Pancreas (tissue), 10 donors: ENCODE results near the gene ACBD7. TPM values are rescaled to one million over a fixed set of nuclear protein-coding genes. Genes with fewer than 3 reads are reported as not detected.

Experiments
- ATAC-seq, 4 donors: fragments of 200-7000 bp; cut with Tn5 transposase; one replicate each; pipeline versions ENCODE4 v1.8.0 to v1.9.1; 2020; ENCODE audit warnings: mild to moderate bottlenecking in 4 of 4, moderate library complexity in 4 of 4
- DNase-seq, 6 donors: peaks; one replicate each; pipeline ENCODE4 v3.0.0-alpha.2; 2020
- FAIRE-seq: peaks from 2 replicates; lab custom pipeline; 2012; peaks lifted over from hg19 to GRCh38; lab: Jason Lieb, UNC
- H3K27ac ChIP-seq, 4 donors: fragments of 200-600 bp; sonication (generic); 1 replicate in 3 of 4; 2 replicates in 1 of 4; pipeline versions ENCODE4 v1.5.0 to v1.8.0; 2020
- H3K27me3 ChIP-seq, 4 donors: fragments of 200-600 bp; one replicate each; pipeline ENCODE4 v1.8.0; 2021
- H3K36me3 ChIP-seq, 3 donors: fragments of 200-600 bp; sonication (generic) in 1 of 3; one replicate each; pipeline versions ENCODE4 v1.5.0 to v1.8.0; 2020 to 2021
- H3K4me1 ChIP-seq, 3 donors: fragments of 200-600 bp; one replicate each; pipeline ENCODE4 v1.8.0; 2021
- H3K4me3 ChIP-seq, 4 donors: fragments of 200-600 bp; sonication (generic) in 2 of 4; one replicate each; pipeline versions ENCODE4 v1.5.0 to v1.8.0; 2020 to 2021
- H3K9me3 ChIP-seq, 4 donors: fragments of 200-600 bp; one replicate each; pipeline ENCODE4 v1.8.0; 2021
- CTCF ChIP-seq, 4 donors: fragments of 200-600 bp; sonication (generic) in 3 of 4; IDR thresholded peaks; one replicate each; pipeline versions ENCODE4 v1.5.0 to v1.8.0; 2021; ENCODE audit warnings: antibody characterized with exemption in 4 of 4
- WGBS, 2 donors: extraction: QIAGEN DNeasy Blood & Tissue Kit; methylation state at CpG; one replicate each; pipeline ENCODE4 v1.1.7; 2013; 5-methylcytosine and 5-hydroxymethylcytosine counted together
- intact Hi-C, 3 donors: fragments of 100-400 bp; cut with DNase I; formaldehyde crosslinking; loops; one replicate each; pipeline versions ENCODE4 v1.11.1 to v1.14.2; 2022
- polyA plus RNA-seq, 2 donors: library from polyadenylated mRNA; stranded (reverse); fragments of 200-250 nt; gene quantifications; one replicate each; pipeline ENCODE4 v1.2.3, GENCODE V29; 2013
- total RNA-seq, 6 donors: library from RNA; stranded (reverse); fragmentation: NEBNext Ultra II Directional in 4 of 6; extraction: Animal tissue kit (Norgen Biotek cat#: 25700) in 4 of 6; gene quantifications; one replicate each; pipeline versions ENCODE4 v1.2.1 to v1.2.4, GENCODE V29; 2021 to 2023
- donor health status: healthy with polysubstance abuse.
- donor health status: DM: no; HTN: no; CAD: no; lungs with moderate emphysema.
- donor health status: DM: no; HTN: no; CAD: no.
- donor health status: control.
- donor health status: control.
- donor health status: Bipolar disorder and iron deficiency.
- donor health status: DM: yes; HTN: yes; CAD: no.
- donor health status: DM: no; HTN: no; CAD: no.
- donor health status: DM: no; HTN: no; CAD: no.
- donor health status: DM: yes; HTN: yes; CAD: no.

ACBD7 gene
- total and polyA plus RNA-seq, 8 donors: 0.07 to 0.59 (median 0.29) TPM; not detected in 3

GRCh38 chr10:15084502-15084922 is 4.1 kb downstream of the ACBD7 start:
- Histone ChIP-seq H3K9me3 (no peaks in the 10 kb centered on the region), H3K36me3 (no peaks in the 10 kb centered on the region), H3K4me1 (peaks cover 0 to 3% (median 0%) of the 10 kb centered on the region in 3 donors), H3K27ac (peak overlapping the region in 3 of 4 donors; percentile 11 to 61 (median 57)), H3K27me3 (no peaks in the 10 kb centered on the region), H3K4me3 (peak overlapping the region in 3 of 4 donors; percentile 11 to 45 (median 20))
- no peak for TF ChIP-seq CTCF (IDR thresholded peaks at IDR 0.05)
- intact Hi-C loops: no loop called here
- ATAC-seq (peak; percentile 53 to 72 (median 67)), FAIRE-seq (no peak), DNase-seq (peak in 3 of 6 donors; percentile 35 to 55 (median 47))
- 22 to 32% methylated on average over 7 of the region's 7 CpGs for WGBS, 2 donors

GRCh38 chr10:15083674-15084501 is 4.7 kb downstream of the ACBD7 start:
- Histone ChIP-seq H3K27ac (peak overlapping the region in 3 of 4 donors; percentile 11 to 61 (median 57)), H3K4me1 (peaks cover 0 to 3% (median 0%) of the 10 kb centered on the region in 3 donors), H3K9me3 (no peaks in the 10 kb centered on the region), H3K36me3 (no peaks in the 10 kb centered on the region), H3K4me3 (peak overlapping the region in 3 of 4 donors; percentile 11 to 45 (median 20)), H3K27me3 (no peaks in the 10 kb centered on the region)
- TF ChIP-seq CTCF (IDR thresholded peaks at IDR 0.05): no peak
- FAIRE-seq (no peak), DNase-seq (no peak), ATAC-seq (no peak)
- 58 to 60% methylated on average over 18 of the region's 18 CpGs for WGBS, 2 donors
- intact Hi-C loops: no loop called here

- Histone ChIP-seq H3K36me3 (no peaks in the 10 kb centered on the region), H3K9me3 (no peaks in the 10 kb centered on the region), H3K27ac (no peak overlapping the region), H3K4me3 (no peak overlapping the region), H3K4me1 (no peaks in the 10 kb centered on the region), H3K27me3 (no peaks in the 10 kb centered on the region)
- DNase-seq (no peak), FAIRE-seq (no peak), ATAC-seq (no peak)
- intact Hi-C loops: no loop called here
- 90 to 97% methylated on average over 3 of the region's 3 CpGs for WGBS, 2 donors
- no peak for TF ChIP-seq CTCF (IDR thresholded peaks at IDR 0.05)
Observed at GRCh38 chr10:15075421-15075820, 13.2 kb downstream of the ACBD7 start.

GRCh38 chr10:15072358-15072757 is 16.2 kb downstream of the ACBD7 start:
- no peak overlapping the region for H3K4me3 ChIP-seq

More at GRCh38 chr10:15072358-15072757, 16.2 kb downstream of the ACBD7 start:
- FAIRE-seq (no peak), DNase-seq (no peak), ATAC-seq (no peak)
- Histone ChIP-seq H3K9me3 (no peaks in the 10 kb centered on the region), H3K4me1 (no peaks in the 10 kb centered on the region), H3K27me3 (no peaks in the 10 kb centered on the region), H3K36me3 (no peaks in the 10 kb centered on the region), H3K27ac (no peak overlapping the region)
- WGBS, 2 donors: 87 to 95% methylated on average over 5 of the region's 5 CpGs
- intact Hi-C loops: no loop called here
- no peak for TF ChIP-seq CTCF (IDR thresholded peaks at IDR 0.05)
